GM23248 (cell line): Measurements from ENCODE around the gene DGKB.

Source experiments
- EZH2 ChIP-seq: fragments of 200-600 bp; sonication (generic); IDR thresholded peaks from 2 replicates; pipeline ENCODE4 v1.6.1; 2018; ENCODE audit warnings: antibody characterized with exemption, mild to moderate bottlenecking; ENCODE audit not compliant: insufficient read depth, poor library complexity, severe bottlenecking
- EZH2phosphoT487 ChIP-seq: fragments of 200-600 bp; sonication (generic); IDR thresholded peaks from 2 replicates; pipeline ENCODE4 v1.6.1; 2018; ENCODE audit warnings: antibody characterized with exemption, moderate library complexity, mild to moderate bottlenecking, low read depth; ENCODE audit not compliant: insufficient read depth

DNA sequence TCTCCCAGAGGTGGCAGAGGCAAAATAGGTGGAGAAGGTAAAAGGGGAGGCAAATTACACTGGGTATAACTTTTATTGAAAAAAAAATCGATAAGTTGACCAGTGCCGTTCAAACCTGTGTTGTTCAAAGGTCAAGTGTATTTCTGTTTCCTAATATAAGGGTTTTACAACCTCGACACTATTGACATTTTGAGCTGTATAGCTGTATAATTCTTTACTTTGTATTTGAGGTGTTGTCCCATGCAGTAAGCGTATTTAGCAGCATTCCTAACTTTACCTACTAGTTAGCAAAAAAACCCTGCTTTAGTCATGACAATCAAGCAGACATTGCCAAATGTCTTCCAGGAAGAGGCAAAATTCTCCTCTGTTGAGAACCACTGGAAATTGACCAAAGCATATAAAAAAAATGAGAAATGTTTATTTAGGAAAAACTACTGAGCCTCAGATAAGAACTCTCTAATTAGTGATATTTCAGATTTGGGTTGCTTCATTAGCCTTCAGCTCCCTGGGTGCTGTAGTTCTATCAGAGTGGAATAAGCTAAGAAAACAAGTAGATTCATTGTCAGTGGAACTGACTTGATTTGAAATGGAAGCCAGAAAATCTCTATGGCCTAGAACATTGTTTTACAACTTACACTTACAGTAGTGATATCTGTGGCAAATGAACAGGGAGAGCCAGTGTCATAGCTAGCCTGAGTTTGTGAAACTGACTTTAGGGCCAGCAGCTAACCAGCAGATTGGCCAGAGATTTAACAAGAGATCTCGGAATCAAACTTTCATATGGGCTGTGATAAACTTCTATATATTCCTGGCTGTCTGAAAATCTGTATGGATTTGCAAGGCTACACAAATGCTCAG is 331.6 kb downstream of the DGKB start:
- no peak for TF ChIP-seq EZH2
- TF ChIP-seq EZH2phosphoT487: no peak
